Measurements from ENCODE around the gene TBC1D2B.
"Not testable (repeated sequence)": the region's sequence is repeated elsewhere in the genome, so short reads cannot be mapped to it uniquely, and the experiment has no call there.

TBC1D2B gene

DNA sequence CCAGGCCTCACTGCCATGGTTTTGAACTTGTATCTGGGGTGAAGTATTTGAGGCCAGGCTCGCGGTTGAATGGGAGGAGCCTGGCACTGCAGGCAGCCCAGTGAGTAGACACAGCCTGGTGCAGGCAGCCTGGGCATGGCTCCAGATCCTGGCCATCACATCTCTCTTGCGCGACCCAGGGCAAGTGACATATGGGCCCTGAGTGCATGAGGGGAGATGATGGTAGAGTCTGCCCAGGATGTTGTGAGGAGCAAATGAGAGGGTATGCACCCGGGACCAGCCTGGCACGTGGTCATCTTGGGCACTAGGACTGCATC, 103.5 kb downstream of the TBC1D2B start:
- in situ Hi-C loops (cut with HindIII; ENCODE audit: low sequenced_read_pairs), result no loop called here
- no peak overlapping the region for H3K4me3 ChIP-seq (ENCODE audit: low read depth, low read length)
- no peak for TF ChIP-seq CTCF (IDR thresholded peaks at IDR 0.05; ENCODE audit: low read depth, low read length, missing control alignments)
- no peak for DNase-seq (ENCODE audit: low read depth)

DNA sequence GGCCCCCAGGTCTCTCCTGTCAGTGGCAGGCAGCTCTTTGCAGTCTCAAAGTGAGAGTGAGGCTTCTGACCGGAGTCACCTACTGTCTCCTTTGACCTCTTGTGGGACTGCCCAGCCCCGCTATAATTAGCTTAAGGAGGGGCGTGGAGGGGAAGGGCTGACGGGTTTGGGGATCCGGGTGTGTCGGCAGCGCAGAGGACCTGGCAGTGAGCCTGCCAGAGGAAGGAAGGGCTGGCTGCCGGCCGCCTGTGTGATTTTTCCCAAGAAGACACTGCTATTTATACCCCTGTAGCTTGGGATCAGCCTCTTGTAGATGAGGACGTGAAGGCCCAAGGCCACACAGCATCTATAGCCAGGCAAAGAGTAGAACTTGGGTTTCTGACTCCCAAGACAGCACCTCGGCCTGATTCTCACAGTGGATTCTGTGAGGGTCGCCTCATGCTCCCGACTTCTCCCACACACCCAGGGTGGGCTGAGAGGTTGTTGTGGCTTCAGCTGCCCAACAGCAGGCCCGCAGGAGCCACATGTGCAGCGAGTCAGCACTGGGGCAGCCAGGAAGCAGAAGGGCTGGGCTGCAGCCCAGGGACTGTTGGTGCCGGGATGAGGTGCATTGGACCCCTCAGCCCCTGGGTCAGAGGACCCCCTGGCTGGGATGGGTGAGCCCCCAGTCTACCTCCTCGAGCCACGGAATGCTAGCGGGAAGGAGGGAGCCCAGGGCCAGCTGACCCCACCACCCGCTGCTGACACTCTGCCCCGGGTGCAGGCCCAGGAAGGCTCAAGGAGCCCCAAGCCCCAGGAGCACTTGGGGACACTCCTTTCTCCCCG, 104.0 kb downstream of the TBC1D2B start:
- H3K4me3 ChIP-seq (ENCODE audit: low read depth, low read length); in situ Hi-C loops (cut with HindIII; ENCODE audit: low sequenced_read_pairs): not testable (repeated sequence)

GRCh38 chr15:77972706-77973105, 104.8 kb downstream of the TBC1D2B start:
- DNase-seq (ENCODE audit: low read depth); H3K4me3 ChIP-seq (ENCODE audit: low read depth, low read length); in situ Hi-C loops (cut with HindIII; ENCODE audit: low sequenced_read_pairs): not testable (repeated sequence)

More for the DNA sequence above, 104.0 kb downstream of the TBC1D2B start:
- not testable (repeated sequence) for DNase-seq (ENCODE audit: low read depth)

DNA sequence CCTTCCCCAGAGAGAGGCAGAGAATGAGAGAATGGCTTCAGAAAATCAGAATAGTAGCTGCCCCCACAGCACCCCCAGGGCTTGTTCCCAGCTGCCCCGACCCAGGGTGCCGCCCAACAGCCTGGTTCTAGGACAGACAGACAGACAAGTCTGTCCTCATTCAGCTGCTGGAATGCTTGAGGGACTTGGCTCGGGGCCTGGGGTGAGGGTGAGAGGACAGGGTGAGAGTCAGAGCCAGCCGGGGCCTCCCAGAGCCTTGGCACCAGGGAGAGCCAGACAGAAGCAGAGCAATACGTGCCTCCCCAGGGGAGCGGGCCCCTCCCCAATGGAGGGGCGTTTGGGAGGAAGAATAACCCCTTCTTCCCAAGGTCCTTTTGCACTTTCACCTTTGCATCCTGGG, 105.6 kb downstream of the TBC1D2B start:
- DNase-seq (ENCODE audit: low read depth); H3K4me3 ChIP-seq (ENCODE audit: low read depth, low read length); in situ Hi-C loops (cut with HindIII; ENCODE audit: low sequenced_read_pairs): not testable (repeated sequence)

- DNase-seq (ENCODE audit: low read depth); in situ Hi-C loops (cut with HindIII; ENCODE audit: low sequenced_read_pairs); H3K4me3 ChIP-seq (ENCODE audit: low read depth, low read length): not testable (repeated sequence)
Measured at GRCh38 chr15:77970813-77971360, 106.6 kb downstream of the TBC1D2B start.

DNA sequence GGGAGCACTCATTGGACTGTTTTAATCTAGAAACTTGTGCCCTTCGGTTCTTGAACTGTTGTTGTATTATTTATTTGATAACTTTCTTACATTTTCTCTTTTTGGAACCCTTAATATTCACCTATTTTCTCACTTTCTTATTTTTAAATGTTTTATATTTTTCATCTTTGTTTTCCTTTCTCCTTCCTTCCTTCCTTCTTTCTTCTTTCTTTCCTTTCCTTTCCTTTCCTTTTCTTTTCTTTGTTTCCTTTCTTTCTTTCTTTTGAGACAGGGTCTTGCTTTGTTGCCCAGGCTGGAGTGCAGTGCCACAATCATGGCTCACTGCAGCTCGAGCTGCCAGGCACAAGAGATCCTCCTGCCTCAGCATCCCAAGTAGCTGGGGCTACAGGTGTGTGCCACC, 108.5 kb downstream of the TBC1D2B start:
- H3K4me3 ChIP-seq (ENCODE audit: low read depth, low read length), result no peak overlapping the region
- DNase-seq (ENCODE audit: low read depth), result no peak
- TF ChIP-seq CTCF (IDR thresholded peaks at IDR 0.05; ENCODE audit: low read depth, low read length, missing control alignments), result no peak
- in situ Hi-C loops (cut with HindIII; ENCODE audit: low sequenced_read_pairs), result no loop called here

DNA sequence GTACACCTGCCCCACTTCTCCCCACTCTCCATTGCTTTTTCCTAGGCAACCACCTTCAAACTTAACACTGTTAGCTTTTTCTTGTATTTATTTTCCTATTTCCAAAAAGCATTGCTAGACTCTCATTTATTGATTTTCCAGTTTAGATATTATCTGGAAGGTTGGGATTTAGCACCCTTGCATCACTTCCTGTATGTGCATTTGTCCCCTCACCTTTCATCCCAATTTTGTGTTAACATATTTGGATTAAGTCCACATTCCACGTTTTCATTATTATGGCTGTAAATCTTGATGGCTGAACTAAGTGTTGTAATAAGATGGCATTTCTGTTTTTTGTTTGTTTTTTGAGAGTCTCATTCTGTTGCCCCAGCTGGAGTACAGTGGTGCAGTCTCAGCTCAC, 109.7 kb downstream of the TBC1D2B start:
- H3K4me3 ChIP-seq (ENCODE audit: low read depth, low read length), result no peak overlapping the region
- in situ Hi-C loops (cut with HindIII; ENCODE audit: low sequenced_read_pairs), result no loop called here
- DNase-seq (ENCODE audit: low read depth), result no peak
- TF ChIP-seq CTCF (IDR thresholded peaks at IDR 0.05; ENCODE audit: low read depth, low read length, missing control alignments), result no peak

- DNase-seq (ENCODE audit: low read depth); in situ Hi-C loops (cut with HindIII; ENCODE audit: low sequenced_read_pairs); H3K4me3 ChIP-seq (ENCODE audit: low read depth, low read length): not testable (repeated sequence)
Measured at GRCh38 chr15:77967235-77967615, 110.3 kb downstream of the TBC1D2B start.

GRCh38 chr15:77966540-77967234, 110.8 kb downstream of the TBC1D2B start:
- in situ Hi-C loops (cut with HindIII; ENCODE audit: low sequenced_read_pairs), result no loop called here
- no peak overlapping the region for H3K4me3 ChIP-seq (ENCODE audit: low read depth, low read length)
- no peak for DNase-seq (ENCODE audit: low read depth)
- peak; percentile 91 for TF ChIP-seq CTCF (IDR thresholded peaks at IDR 0.05; ENCODE audit: low read depth, low read length, missing control alignments)
